HG03103 (cell line): Measurements from ENCODE around the gene CPNE4.

Source experiments
- ATAC-seq: cut with Tn5 transposase; IDR thresholded peaks from one replicate; pipeline ENCODE4 v1.9.1; 2021; ENCODE audit warnings: low read depth; ENCODE audit not compliant: unreplicated experiment

The CPNE4 gene

DNA sequence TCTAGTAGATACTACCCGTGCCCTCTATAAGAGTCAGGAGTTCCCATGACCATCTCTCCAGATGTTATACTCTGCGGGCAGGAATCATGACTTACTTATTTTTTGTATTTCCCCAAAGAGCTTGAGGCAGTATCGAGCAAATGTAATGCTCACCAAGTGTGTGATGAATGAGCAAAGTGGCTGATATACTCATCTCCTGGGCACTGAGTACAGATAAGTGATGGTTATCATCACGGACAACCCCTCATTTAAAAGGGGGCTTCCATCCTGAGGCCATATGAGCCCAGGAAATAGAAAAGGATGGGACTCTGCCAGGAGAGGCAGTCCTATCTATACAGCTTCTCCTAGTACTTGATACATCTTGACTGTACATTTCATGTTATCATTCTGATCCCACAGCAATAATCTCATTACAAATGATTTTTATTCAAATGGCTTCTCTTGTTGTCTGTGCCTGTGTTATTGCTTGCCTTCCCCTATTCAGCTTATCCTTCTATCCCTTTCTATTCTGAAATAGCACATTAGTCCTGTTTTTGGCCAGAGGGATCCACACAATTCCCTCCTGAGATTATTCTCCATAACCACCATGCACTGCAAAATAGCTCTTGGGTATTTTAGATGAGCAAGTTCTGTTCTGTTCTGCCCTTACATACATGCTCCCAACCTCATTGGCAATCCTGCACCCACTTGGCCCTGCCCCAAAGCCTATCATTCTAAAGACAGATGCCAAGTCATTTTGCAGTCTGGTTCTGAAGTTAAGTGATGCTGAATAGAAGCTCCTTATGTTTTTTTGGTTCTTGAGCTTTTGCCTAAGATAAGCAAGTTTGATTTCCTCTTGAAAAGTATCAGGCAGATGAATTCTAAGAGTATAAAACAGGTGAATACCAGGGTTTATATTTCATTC is 484.0 kb downstream of the CPNE4 start:
- no peak for ATAC-seq

GRCh38 chr3:131549340-131549739 is 485.5 kb downstream of the CPNE4 start:
- ATAC-seq: no peak

DNA sequence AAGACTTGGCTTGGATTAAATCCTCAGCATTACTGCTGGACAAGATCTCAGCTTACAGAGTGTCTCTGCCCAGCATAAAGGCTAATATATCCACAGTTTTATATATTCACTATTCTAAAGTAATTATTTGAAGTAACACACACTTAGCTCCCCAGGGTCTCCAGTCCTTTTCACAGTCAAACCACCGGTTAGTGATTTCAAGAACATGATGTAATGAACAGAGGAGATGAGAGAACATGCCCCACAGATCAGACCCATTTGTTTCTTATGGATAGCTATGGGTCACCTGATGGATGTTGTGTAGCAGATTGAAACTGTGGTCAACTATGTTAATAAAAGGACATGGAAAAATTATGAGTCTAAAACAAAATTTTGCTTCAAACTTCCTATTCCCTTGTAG is 487.2 kb downstream of the CPNE4 start:
- ATAC-seq: no peak

DNA sequence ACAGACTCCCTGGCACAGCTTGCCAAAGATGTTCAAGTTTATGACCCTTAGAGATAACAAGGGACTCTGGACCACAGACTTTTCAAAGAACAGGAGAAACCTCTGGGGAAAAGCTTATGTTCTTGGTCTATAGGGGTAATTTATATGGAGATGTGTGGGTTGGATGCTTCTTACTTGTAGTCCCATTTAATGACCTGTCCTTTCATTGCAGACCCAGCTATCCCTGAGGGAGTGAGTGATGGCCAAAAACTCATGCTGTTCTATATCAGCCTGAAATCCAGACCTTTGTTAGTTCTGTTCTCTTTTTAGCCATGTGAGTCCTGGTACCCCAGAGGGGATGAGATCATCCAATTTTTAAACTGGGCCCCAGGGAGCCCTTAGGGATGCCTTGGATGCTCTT is 488.4 kb downstream of the CPNE4 start:
- no peak for ATAC-seq

DNA sequence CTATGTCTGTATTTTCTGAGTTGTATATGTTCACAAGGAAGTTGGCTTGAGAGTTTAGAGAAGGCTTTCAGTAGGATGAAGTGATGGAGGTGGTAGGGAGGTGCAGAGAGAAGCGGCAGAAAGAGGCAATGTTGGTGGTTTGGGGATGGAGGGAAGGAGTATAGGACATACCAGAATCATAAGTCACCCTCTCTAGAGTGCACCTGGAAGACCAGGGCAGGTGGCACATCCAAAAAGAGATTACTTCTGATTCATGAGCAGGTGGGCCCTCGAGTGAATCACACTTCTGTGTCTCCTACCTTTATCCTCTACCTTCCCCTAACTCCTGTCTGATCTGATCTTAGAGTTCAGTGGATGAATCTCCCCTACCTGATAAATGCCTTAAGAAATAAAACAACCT is 490.3 kb downstream of the CPNE4 start:
- no peak for ATAC-seq

- ATAC-seq: no peak
These were observed 491.1 kb downstream of the CPNE4 start for GRCh38 chr3:131543714-131544113.

DNA sequence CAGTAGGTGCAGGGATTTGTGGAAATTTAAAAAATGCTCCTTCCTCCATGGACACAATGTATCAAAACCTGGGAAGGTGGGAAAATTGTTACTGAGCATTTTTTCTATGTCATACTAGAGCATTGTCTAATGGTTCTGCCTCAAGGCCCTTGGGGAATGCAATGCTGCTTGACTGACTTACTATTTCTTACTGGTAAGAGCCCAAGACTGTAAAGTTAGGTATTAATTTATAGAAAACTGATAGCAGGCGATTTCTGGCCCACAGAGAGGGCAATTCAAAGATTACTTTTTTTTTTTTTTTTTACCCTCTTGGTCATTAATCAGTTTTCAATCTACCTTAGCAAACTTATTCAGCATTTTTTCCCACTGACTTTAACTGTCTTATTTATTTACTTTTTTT is 493.5 kb downstream of the CPNE4 start:
- ATAC-seq: no peak

DNA sequence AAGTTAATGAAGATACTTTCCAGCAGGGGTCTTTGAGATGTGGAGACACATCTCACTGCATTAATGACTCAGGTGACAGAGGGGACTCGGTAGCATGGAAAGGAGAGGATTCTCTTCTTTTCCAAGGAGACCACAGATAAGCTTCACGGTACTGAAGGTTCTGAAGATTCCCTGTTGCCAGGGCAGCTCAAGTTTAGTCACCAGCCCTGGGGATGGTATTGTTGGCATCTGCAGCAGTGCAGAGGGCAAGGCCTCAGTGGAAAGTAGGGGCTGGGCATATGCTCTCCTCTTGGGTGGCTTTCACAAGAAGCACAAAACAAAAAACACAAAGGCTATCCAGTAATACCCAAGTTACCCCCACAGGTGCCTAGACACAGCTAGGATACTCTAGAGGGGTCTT is 494.0 kb downstream of the CPNE4 start:
- no peak for ATAC-seq

DNA sequence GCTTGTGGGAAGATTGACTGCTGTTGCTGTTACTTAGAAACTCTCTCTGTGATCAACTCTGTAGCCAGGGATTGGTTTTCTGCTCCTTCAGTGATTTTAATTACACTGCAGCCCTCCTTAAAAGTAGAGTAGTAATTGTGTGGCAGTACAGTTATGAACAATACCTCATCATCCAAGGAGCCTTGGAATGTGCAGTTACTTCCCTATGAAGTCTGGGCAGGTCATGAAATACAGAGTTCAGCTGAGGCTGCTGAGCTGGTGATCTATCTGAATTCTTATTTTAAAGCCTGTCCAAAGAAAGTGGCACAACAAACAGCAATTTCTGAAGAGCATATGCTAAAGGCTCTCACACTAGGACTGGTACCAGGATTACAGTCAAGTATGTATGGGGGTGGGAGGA is 494.7 kb downstream of the CPNE4 start:
- no peak for ATAC-seq

- no peak for ATAC-seq
These were observed 495.8 kb downstream of the CPNE4 start for GRCh38 chr3:131538968-131539367.

DNA sequence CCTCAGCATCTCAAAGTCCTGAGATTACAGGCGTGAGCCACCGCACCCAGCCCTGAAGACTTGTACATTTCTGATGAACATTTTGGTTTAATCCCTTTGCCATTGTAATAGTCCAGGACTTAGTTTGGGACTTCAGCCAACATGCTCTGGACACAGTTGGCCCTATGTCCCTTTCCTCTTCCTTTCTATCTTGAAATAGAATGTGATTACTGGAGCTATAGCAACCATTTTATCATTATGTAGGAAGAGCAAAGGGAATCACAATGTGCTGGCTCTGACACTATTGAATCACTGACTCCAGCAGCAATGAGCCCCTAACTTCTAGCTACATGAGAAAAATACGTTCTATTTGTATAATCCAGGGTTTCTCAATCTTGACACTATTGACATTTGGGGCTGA is 497.3 kb downstream of the CPNE4 start:
- ATAC-seq: no peak

GRCh38 chr3:131535596-131535995 is 499.2 kb downstream of the CPNE4 start:
- no peak for ATAC-seq

- ATAC-seq: no peak
These were observed 499.7 kb downstream of the CPNE4 start for GRCh38 chr3:131535131-131535530.

DNA sequence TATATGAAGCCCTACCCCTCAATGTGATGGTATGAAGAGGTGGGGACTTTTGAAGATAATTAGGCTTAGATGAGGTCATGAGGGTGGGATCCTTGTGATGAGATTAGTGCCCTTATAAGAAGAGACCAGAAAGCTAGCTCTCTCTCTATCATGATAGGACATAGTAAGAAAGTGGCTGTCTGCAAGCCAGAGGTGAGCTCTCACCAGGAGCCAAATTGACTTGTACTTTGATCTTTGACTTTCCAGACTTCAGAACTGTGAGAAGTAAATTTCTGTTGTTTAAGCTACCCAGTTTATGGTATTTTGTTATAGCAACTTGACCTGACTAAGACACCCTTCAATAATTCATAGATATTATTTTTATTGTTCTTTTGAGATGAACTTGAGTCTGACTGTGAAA is 502.2 kb downstream of the CPNE4 start:
- ATAC-seq: no peak

- no peak for ATAC-seq
These were observed 504.0 kb downstream of the CPNE4 start for GRCh38 chr3:131530843-131531242.

DNA sequence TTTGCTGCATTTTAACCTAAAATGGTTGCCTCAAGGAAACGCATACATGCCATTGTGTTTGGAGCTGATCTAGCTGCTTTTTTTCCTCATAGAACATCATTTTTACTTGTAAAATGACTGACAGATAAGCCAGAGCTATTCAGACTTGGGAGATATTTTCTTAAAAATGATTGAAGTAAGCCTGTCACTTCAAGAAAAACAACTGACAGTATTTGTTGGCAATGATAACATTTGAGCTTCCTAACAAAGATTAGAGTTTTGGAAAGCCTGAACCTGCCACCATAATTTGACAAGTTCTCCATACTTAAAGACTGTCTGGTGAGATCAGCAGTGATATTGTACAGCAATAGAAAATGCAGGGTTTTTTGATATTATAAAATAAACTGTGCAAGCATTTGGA is 504.4 kb downstream of the CPNE4 start:
- no peak for ATAC-seq

- ATAC-seq: no peak
These were observed 507.9 kb downstream of the CPNE4 start for GRCh38 chr3:131526801-131527347.

GRCh38 chr3:131518680-131519079 is 516.1 kb downstream of the CPNE4 start:
- ATAC-seq: no peak

DNA sequence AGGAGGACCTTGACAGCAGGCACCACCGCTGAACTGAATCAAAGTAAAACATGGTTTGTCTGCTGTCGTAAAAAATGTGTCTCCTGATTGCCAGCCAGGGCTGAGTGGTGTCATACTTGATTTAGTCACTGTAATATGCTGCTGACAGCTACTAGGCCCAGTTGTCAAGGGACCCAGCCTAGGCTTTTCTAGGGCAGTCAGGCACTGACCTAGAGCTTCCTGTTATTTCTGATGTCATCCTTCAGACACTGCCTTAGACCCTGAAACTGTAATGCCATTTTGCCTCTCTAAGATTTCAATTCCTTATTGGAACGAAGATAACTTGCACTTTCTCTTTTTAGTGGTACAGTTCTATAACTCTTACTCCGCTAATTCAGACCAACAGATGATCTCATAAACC is 529.4 kb downstream of the CPNE4 start:
- ATAC-seq: no peak

- ATAC-seq: no peak
These were observed 531.5 kb downstream of the CPNE4 start for GRCh38 chr3:131503320-131503635.

GRCh38 chr3:131502530-131503319 is 532.1 kb downstream of the CPNE4 start, which contains the start of gene MRPL3:
Gene MRPL3, minus strand, starts transcription at chr3:131502971. Its CDS starts 150 bp downstream, at chr3:131502821.
- ATAC-seq: peak; percentile 96

- no peak for ATAC-seq
These were observed 532.9 kb downstream of the CPNE4 start for GRCh38 chr3:131501949-131502348.
